Stomach (tissue), 9 donors: ENCODE results near the gene MAP2K4. TPM values are rescaled to one million over a fixed set of nuclear protein-coding genes. Genes with fewer than 3 reads are reported as not detected.
A peak's percentile ranks its signal among the peaks of the same experiment; 100 is the strongest.

ENCODE experiments used
- DNase-seq, 2 donors: peaks; one replicate each; pipeline versions ENCODE4 v3.0.0 to v3.0.0-alpha.2; 2013 to 2019
- H3K27ac ChIP-seq, 5 donors: fragments of 200-600 bp in 4 of 5; sonication (generic) in 4 of 5; one replicate each; pipeline ENCODE4 v1.5.1; 2013 to 2019; ENCODE audit warnings: mild to moderate bottlenecking in 1 of 5, moderate library complexity in 1 of 5
- H3K27me3 ChIP-seq, 3 donors: fragments of 200-600 bp; sonication (generic); one replicate each; pipeline ENCODE4 v1.5.1; 2017 to 2019; ENCODE audit warnings: mixed run types in 1 of 3
- H3K36me3 ChIP-seq, 4 donors: fragments of 200-600 bp; sonication (generic); 1 replicate in 3 of 4; 2 replicates in 1 of 4; pipeline ENCODE4 v1.5.1; 2016 to 2019
- H3K4me1 ChIP-seq, 4 donors: fragments of 200-600 bp; sonication (generic); one replicate each; pipeline ENCODE4 v1.5.1; 2016 to 2019
- H3K4me3 ChIP-seq, 4 donors: fragments of 200-600 bp; sonication (generic) in 3 of 4; one replicate each; pipeline ENCODE4 v1.5.1; 2016 to 2019; ENCODE audit warnings: mild to moderate bottlenecking in 1 of 4
- H3K9me3 ChIP-seq, 4 donors: fragments of 200-600 bp; sonication (generic); one replicate each; pipeline ENCODE4 v1.5.1; 2016 to 2019
- CTCF ChIP-seq, 7 experiments: fragments of 450-650 bp in 4 of 7; fragments of 200-600 bp in 3 of 7; sonication (generic) in 3 of 7; IDR thresholded peaks; one replicate each; pipeline ENCODE4 v1.5.1; 2016 to 2019; ENCODE audit warnings: antibody characterized with exemption in 7 of 7, control low read depth in 2 of 7, mild to moderate bottlenecking in 1 of 7
- EP300 ChIP-seq: sonication (generic); formaldehyde crosslinking; IDR thresholded peaks from one replicate; pipeline ENCODE4 v1.6.1; 2017; ENCODE audit warnings: antibody characterized with exemption
- POLR2A ChIP-seq, 4 donors: fragments of 450-650 bp; IDR thresholded peaks; one replicate each; pipeline ENCODE4 v1.6.1; 2016; ENCODE audit warnings: antibody characterized with exemption in 4 of 4, control low read depth in 2 of 4, mild to moderate bottlenecking in 1 of 4, moderate library complexity in 1 of 4
- POLR2AphosphoS5 ChIP-seq, 3 donors: sonication (generic); formaldehyde crosslinking; IDR thresholded peaks; one replicate each; pipeline ENCODE4 v1.6.1; 2016; ENCODE audit warnings: antibody characterized with exemption in 3 of 3
- WGBS, 5 donors: extraction: QIAGEN DNeasy Blood & Tissue Kit in 3 of 5; methylation state at CpG; one replicate each; pipeline versions ENCODE4 v1.1.5 to v1.1.7; 2013 to 2018; 5-methylcytosine and 5-hydroxymethylcytosine counted together
- intact Hi-C: fragments of 100-400 bp; cut with DNase I; formaldehyde crosslinking; loops from one replicate; pipeline ENCODE4 v1.15.1; 2023; ENCODE audit warnings: low total_unique reads
- polyA plus RNA-seq, 3 donors: library from polyadenylated mRNA; stranded (reverse); fragments of 200-250 nt; gene quantifications; one replicate each; pipeline ENCODE4 v1.2.3, GENCODE V29; 2013
- total RNA-seq, 5 donors: library from RNA; depleted of rRNA; stranded (reverse); fragments of >200 nt; gene quantifications; one replicate each; pipeline versions ENCODE4 v1.1.0 to v1.2.3, GENCODE V29; 2014 to 2016
- donor health status: healthy with polysubstance abuse.
- donor health status: Bipolar disorder and iron deficiency.
- donor health status: healthy.

The MAP2K4 gene
- total and polyA plus RNA-seq, 8 donors, result 1.4 to 174 (median 21.9) TPM

GRCh38 chr17:11991461-11991860 is 29.2 kb upstream of the MAP2K4 start:
- TF ChIP-seq EP300 (no peak), CTCF (IDR thresholded peaks at IDR 0.05) (no peak), POLR2A (IDR thresholded peaks at IDR 0.05) (no peak), POLR2AphosphoS5 (IDR thresholded peaks at IDR 0.05) (no peak)
- intact Hi-C loops, result no loop called here
- no peaks in the 10 kb centered on the region for H3K27me3 ChIP-seq

GRCh38 chr17:11996722-11997146 is 23.9 kb upstream of the MAP2K4 start:
- DNase-seq, result peak; percentile 44 to 69
- 0 to 3% (median 0%) methylated on average over 13 to 14 of the region's 14 CpGs for WGBS, 5 donors
- H3K36me3 ChIP-seq, result peaks cover 0 to 12% (median 11%) of the 10 kb centered on the region in 4 donors
- H3K27me3 ChIP-seq, result no peaks in the 10 kb centered on the region
- peaks cover 0 to 20% (median 15%) of the 10 kb centered on the region in 4 donors for H3K4me1 ChIP-seq
- TF ChIP-seq CTCF (IDR thresholded peaks at IDR 0.05), result peak in 1 of 7 experiments; percentile 9
- TF ChIP-seq POLR2A (IDR thresholded peaks at IDR 0.05), result no peak
- H3K4me3 ChIP-seq, result peak overlapping the region; percentile 71 to 96 (median 82)
- H3K27ac ChIP-seq, result peak overlapping the region; percentile 90 to 96 (median 94)
- intact Hi-C loops, result no loop called here
- no peaks in the 10 kb centered on the region for H3K9me3 ChIP-seq

More at GRCh38 chr17:11991461-11991860, 29.2 kb upstream of the MAP2K4 start:
- WGBS, 5 donors, result 67 to 74% (median 72%) methylated on average over 4 of the region's 4 CpGs
- Histone ChIP-seq H3K36me3 (peaks cover 0 to 52% (median 44%) of the 10 kb centered on the region in 4 donors), H3K27ac (no peak overlapping the region), H3K9me3 (no peaks in the 10 kb centered on the region), H3K4me1 (peaks cover 0 to 22% (median 13%) of the 10 kb centered on the region in 4 donors), H3K4me3 (no peak overlapping the region)
- no peak for DNase-seq

- TF ChIP-seq CTCF (IDR thresholded peaks at IDR 0.05), result peak in 1 of 7 experiments; percentile 9
- TF ChIP-seq POLR2AphosphoS5 (IDR thresholded peaks at IDR 0.05), result peak; percentile 88 to 97 (median 96)
- peak in 2 of 4 donors; percentile 81 to 86 for TF ChIP-seq POLR2A (IDR thresholded peaks at IDR 0.05)
- TF ChIP-seq EP300, result no peak
- DNase-seq, result peak; percentile 98 to 99
- H3K27me3 ChIP-seq, result no peaks in the 10 kb centered on the region
- intact Hi-C loops, result no loop called here
- peak within 1 kb of the TSS; percentile 71 to 96 (median 82) for H3K4me3 ChIP-seq
- H3K9me3 ChIP-seq, result no peaks in the 10 kb centered on the region
- H3K4me1 ChIP-seq, result peaks cover 0 to 20% (median 15%) of the 10 kb centered on the region in 4 donors
- H3K36me3 ChIP-seq, result peaks cover 0 to 5% (median 5%) of the 10 kb centered on the region in 4 donors
- peak within 1 kb of the TSS; percentile 90 to 96 (median 94) for H3K27ac ChIP-seq
- 0 to 2% (median 1%) methylated on average over 23 to 74 of the region's 74 CpGs for WGBS, 5 donors
Measured at GRCh38 chr17:11997147-11997971, 23.3 kb upstream of the MAP2K4 start, which contains the start of gene ZNF18. Gene ZNF18 (minus strand): TSS chr17:11997475. CDS start chr17:11992829, 4,646 bp downstream.

- H3K36me3 ChIP-seq, result no peaks in the 10 kb centered on the region
- DNase-seq, result no peak
- H3K4me1 ChIP-seq, result peaks cover 0 to 20% (median 15%) of the 10 kb centered on the region in 4 donors
- H3K27me3 ChIP-seq, result no peaks in the 10 kb centered on the region
- WGBS, 5 donors, result 53 to 71% (median 62%) methylated on average over 4 of the region's 4 CpGs
- TF ChIP-seq CTCF (IDR thresholded peaks at IDR 0.05), result no peak
- no peak for TF ChIP-seq POLR2AphosphoS5 (IDR thresholded peaks at IDR 0.05)
- no peak for TF ChIP-seq EP300
- no peak for TF ChIP-seq POLR2A (IDR thresholded peaks at IDR 0.05)
- H3K27ac ChIP-seq, result peak overlapping the region; percentile 79 to 96 (median 94)
- H3K9me3 ChIP-seq, result no peaks in the 10 kb centered on the region
- intact Hi-C loops, result no loop called here
- peak overlapping the region; percentile 71 to 96 (median 82) for H3K4me3 ChIP-seq
Measured at GRCh38 chr17:11997972-11998233, 22.8 kb upstream of the MAP2K4 start.
